Measurements from ENCODE around the gene ZNRD2. TPM values are rescaled to one million over a fixed set of nuclear protein-coding genes. Genes with fewer than 3 reads are reported as not detected.

The ZNRD2 gene
- total RNA-seq, 1 donor from 2014 or later = 40.9 TPM

GRCh38 chr11:65604258-65604657 is 34.0 kb downstream of the ZNRD2 start:
- Mint-ChIP-seq H3K36me3 (ENCODE audit: low read depth) (peaks cover 73% of the 10 kb centered on the region), H3K4me3 (no peak overlapping the region), H3K4me1 (peaks cover 25% of the 10 kb centered on the region), H3K27ac (peak overlapping the region; percentile 30), H3K9me3 (no peaks in the 10 kb centered on the region), H3K27me3 (no peaks in the 10 kb centered on the region)
- no peak for ATAC-seq (ENCODE audit: low read depth)
- intact Hi-C loops (cut with micrococcal nuclease) = no loop called here
- no peak for DNase-seq
- TF ChIP-seq CTCF (IDR thresholded peaks at IDR 0.05) = no peak
- ChIA-PET CTCF (interaction anchor here (2.8 kb wide), 1 partner anchor 10 kb away, joined by 10 read pairs; no protein-coding TSS in a partner anchor), POLR2A (interaction anchor here (2.1 to 2.4 kb wide), 3 partner anchors 10 to 16 kb away, joined by 7 to 14 read pairs (median 8); partner anchors contain the start of genes MAP3K11 and PCNX3)

GRCh38 chr11:65606876-65607613 is 36.8 kb downstream of the ZNRD2 start:
- no peak overlapping the region for H3K27ac Mint-ChIP-seq
- peaks cover 49% of the 10 kb centered on the region for H3K4me1 Mint-ChIP-seq
- intact Hi-C loops (cut with micrococcal nuclease) = no loop called here
- no peak for TF ChIP-seq CTCF (IDR thresholded peaks at IDR 0.05)
- no peak overlapping the region for H3K4me3 Mint-ChIP-seq
- POLR2A ChIA-PET = interaction anchor here (1.3 to 1.5 kb wide), 2 partner anchors 17 to 30 kb away, joined by 3 read pairs; no protein-coding TSS in a partner anchor
- H3K27me3 Mint-ChIP-seq = no peaks in the 10 kb centered on the region
- no peaks in the 10 kb centered on the region for H3K9me3 Mint-ChIP-seq
- DNase-seq = no peak
- CTCF ChIA-PET = no interaction called here
- peak; percentile 34 for ATAC-seq (ENCODE audit: low read depth)
- H3K36me3 Mint-ChIP-seq (ENCODE audit: low read depth) = peaks cover 81% of the 10 kb centered on the region

- intact Hi-C loops (cut with micrococcal nuclease) = no loop called here
- DNase-seq = no peak
- no peaks in the 10 kb centered on the region for H3K27me3 Mint-ChIP-seq
- no peaks in the 10 kb centered on the region for H3K9me3 Mint-ChIP-seq
- H3K4me3 Mint-ChIP-seq = no peak overlapping the region
- POLR2A ChIA-PET = interaction anchor here (1.1 to 1.5 kb wide), 3 partner anchors 10 to 31 kb away, joined by 3 read pairs; no protein-coding TSS in a partner anchor
- no peak for ATAC-seq (ENCODE audit: low read depth)
- no peak for TF ChIP-seq CTCF (IDR thresholded peaks at IDR 0.05)
- CTCF ChIA-PET = no interaction called here
- no peak overlapping the region for H3K27ac Mint-ChIP-seq
- H3K4me1 Mint-ChIP-seq = peaks cover 50% of the 10 kb centered on the region
- H3K36me3 Mint-ChIP-seq (ENCODE audit: low read depth) = peaks cover 84% of the 10 kb centered on the region
Observed at GRCh38 chr11:65607614-65608426, 37.5 kb downstream of the ZNRD2 start.

GRCh38 chr11:65609229-65609628 is 39.0 kb downstream of the ZNRD2 start:
- peaks cover 47% of the 10 kb centered on the region for H3K4me1 Mint-ChIP-seq

More at GRCh38 chr11:65609229-65609628, 39.0 kb downstream of the ZNRD2 start:
- Mint-ChIP-seq H3K27me3 (no peaks in the 10 kb centered on the region), H3K9me3 (no peaks in the 10 kb centered on the region), H3K36me3 (ENCODE audit: low read depth) (peaks cover 73% of the 10 kb centered on the region), H3K4me3 (no peak overlapping the region), H3K27ac (peak overlapping the region; percentile 41)
- DNase-seq = no peak
- ChIA-PET CTCF (interaction anchor here (1.5 kb wide), 1 partner anchor 21 kb away, joined by 5 read pairs; no protein-coding TSS in a partner anchor), POLR2A (interaction anchor here (1.1 to 1.3 kb wide), 3 partner anchors 11 to 37 kb away, joined by 3 to 4 read pairs (median 3); partner anchors contain the start of gene FAM89B)
- intact Hi-C loops (cut with micrococcal nuclease) = no loop called here
- no peak for ATAC-seq (ENCODE audit: low read depth)
- TF ChIP-seq CTCF (IDR thresholded peaks at IDR 0.05) = no peak
